ENCODE data around the gene NT5DC1.

DNA sequence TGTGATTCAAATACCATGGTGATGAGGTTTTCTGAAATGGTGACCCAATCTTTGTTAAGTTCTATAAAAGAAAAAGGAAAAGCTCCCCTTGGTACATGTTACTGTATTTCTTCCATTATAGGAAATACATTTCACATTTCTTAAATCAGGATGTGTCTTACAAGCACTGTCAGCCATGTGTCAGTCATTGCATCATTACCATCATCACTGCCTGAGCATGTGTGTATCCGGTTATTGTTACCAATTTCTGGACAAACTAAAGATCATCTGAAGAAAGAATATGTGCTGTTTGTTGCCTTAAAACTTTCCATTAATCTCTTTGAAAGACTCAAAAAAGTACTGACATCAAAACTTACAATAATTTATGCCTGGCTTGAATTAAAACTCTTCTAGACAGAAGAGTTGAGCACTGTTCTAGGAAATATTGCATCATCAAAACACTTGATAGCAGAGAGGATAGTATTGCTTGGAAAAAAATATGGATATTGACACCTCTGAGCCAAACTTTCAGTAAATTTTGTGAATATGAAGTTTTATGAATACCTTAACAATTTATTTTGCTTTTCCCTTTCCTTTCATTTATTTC is 186.2 kb downstream of the NT5DC1 start:
- no peak for TF ChIP-seq POLR2A (IDR thresholded peaks at IDR 0.05)
- TF ChIP-seq, protein P1, sequence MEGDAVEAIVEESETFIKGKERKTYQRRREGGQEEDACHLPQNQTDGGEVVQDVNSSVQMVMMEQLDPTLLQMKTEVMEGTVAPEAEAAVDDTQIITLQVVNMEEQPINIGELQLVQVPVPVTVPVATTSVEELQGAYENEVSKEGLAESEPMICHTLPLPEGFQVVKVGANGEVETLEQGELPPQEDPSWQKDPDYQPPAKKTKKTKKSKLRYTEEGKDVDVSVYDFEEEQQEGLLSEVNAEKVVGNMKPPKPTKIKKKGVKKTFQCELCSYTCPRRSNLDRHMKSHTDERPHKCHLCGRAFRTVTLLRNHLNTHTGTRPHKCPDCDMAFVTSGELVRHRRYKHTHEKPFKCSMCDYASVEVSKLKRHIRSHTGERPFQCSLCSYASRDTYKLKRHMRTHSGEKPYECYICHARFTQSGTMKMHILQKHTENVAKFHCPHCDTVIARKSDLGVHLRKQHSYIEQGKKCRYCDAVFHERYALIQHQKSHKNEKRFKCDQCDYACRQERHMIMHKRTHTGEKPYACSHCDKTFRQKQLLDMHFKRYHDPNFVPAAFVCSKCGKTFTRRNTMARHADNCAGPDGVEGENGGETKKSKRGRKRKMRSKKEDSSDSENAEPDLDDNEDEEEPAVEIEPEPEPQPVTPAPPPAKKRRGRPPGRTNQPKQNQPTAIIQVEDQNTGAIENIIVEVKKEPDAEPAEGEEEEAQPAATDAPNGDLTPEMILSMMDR (IDR thresholded peaks at IDR 0.05), result no peak

Data from adrenal gland (tissue), 5 donors.